Kidney epithelial cell (primary cell): ENCODE measurements around the gene SLC41A1. TPM values are rescaled to one million over a fixed set of nuclear protein-coding genes. Genes with fewer than 3 reads are reported as not detected.

Source experiments
- DNase-seq: peaks from one replicate; pipeline ENCODE4 v3.0.0-alpha.2; 2010; ENCODE audit warnings: low read depth
- H3K27me3 ChIP-seq: 2 replicates; pipeline ENCODE4 v1.6.0; 2011; ENCODE audit warnings: low read length; ENCODE audit not compliant: control insufficient read depth, insufficient read depth
- H3K36me3 ChIP-seq: 2 replicates; pipeline ENCODE4 v1.5.1; 2011; ENCODE audit warnings: low read length; ENCODE audit not compliant: control insufficient read depth, insufficient read depth
- H3K4me3 ChIP-seq: 2 replicates; pipeline ENCODE4 v1.5.1; 2011; ENCODE audit warnings: low read depth, mild to moderate bottlenecking, control low read depth, low read length
- total RNA-seq: library from RNA; depleted of rRNA; stranded (reverse); fragments of >200 nt; gene quantifications from 2 replicates; pipeline ENCODE4 v1.2.3, GENCODE V29; 2015
- TF ChIP-seq, protein P1 (sequence below): IDR thresholded peaks from 2 replicates; pipeline ENCODE4 v1.5.1; 2011; ENCODE audit warnings: mild to moderate bottlenecking, moderate library complexity, low read length, control low read depth, inconsistent platforms; ENCODE audit not compliant: insufficient read depth, poor library complexity, severe bottlenecking

SLC41A1 gene
- total RNA-seq, 1 donor from 2014 or later: 20.9 TPM

DNA sequence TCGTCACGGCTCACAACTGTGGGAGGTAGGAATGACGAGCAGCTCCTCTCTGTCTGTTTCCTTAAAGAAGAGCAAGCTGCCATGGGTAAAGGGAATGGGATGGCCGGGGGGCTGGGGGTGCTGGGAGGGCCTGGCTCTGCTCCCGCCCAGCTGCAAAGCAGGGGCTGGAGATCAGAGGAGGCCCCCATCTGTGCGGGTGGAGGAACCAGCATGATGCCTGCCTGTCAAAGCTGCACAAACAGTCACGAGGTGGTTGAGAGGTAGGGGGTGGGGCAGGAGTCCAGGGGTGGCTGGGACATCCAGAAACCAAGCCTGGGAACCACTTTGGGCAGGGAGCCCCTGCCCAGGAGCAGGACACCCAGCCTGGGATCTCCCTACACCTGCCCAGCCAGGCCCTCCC lies 12.6 kb downstream of the SLC41A1 start:
- Histone ChIP-seq H3K4me3 (no peak overlapping the region), H3K27me3 (no peaks in the 10 kb centered on the region), H3K36me3 (no peaks in the 10 kb centered on the region)
- TF ChIP-seq, protein P1, sequence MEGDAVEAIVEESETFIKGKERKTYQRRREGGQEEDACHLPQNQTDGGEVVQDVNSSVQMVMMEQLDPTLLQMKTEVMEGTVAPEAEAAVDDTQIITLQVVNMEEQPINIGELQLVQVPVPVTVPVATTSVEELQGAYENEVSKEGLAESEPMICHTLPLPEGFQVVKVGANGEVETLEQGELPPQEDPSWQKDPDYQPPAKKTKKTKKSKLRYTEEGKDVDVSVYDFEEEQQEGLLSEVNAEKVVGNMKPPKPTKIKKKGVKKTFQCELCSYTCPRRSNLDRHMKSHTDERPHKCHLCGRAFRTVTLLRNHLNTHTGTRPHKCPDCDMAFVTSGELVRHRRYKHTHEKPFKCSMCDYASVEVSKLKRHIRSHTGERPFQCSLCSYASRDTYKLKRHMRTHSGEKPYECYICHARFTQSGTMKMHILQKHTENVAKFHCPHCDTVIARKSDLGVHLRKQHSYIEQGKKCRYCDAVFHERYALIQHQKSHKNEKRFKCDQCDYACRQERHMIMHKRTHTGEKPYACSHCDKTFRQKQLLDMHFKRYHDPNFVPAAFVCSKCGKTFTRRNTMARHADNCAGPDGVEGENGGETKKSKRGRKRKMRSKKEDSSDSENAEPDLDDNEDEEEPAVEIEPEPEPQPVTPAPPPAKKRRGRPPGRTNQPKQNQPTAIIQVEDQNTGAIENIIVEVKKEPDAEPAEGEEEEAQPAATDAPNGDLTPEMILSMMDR: no peak
- no peak for DNase-seq

DNA sequence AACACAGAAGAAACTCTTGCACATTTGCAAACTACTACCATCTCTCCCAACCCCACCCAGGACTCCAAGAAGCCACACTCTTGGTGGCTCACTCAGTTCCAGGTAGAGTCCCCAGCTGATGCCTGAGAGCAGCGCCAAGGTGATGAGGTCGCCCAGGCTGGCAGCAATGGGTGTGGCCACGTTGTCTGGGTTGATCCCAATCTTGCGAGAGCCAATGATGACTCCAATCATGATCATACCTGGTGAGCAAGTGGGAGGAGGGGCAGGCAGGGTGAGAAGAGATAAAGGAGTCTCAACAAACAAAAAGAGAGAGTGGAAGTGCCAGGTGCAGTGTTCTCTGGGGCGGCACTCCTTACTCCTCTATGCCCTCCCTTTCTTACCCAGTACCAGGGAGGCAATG lies 14.4 kb downstream of the SLC41A1 start:
- H3K27me3 ChIP-seq: no peaks in the 10 kb centered on the region
- no peak overlapping the region for H3K4me3 ChIP-seq
- no peaks in the 10 kb centered on the region for H3K36me3 ChIP-seq
- DNase-seq: no peak
- TF ChIP-seq, protein P1: no peak

DNA sequence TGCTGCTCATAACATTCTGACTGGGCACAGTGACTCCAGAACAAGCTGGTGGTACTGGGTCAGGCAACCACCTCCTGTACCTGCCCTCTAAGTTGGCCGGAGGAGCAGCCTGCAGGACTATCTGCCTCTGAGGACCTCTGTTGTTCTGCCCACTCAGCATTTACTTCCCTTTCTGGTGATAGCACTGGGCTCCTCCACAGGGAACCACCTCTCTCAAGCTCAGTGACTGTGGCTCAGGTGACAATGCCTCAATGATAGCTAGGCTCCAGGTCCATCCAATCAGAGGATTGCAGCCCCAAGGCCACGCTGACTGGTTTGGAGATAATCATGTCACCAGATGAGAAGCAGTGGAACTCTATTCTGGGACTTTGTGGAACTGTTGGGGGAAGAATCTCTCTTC lies 15.8 kb downstream of the SLC41A1 start:
- Histone ChIP-seq H3K27me3 (no peaks in the 10 kb centered on the region), H3K4me3 (no peak overlapping the region), H3K36me3 (no peaks in the 10 kb centered on the region)
- TF ChIP-seq, protein P1: no peak
- DNase-seq: no peak

DNA sequence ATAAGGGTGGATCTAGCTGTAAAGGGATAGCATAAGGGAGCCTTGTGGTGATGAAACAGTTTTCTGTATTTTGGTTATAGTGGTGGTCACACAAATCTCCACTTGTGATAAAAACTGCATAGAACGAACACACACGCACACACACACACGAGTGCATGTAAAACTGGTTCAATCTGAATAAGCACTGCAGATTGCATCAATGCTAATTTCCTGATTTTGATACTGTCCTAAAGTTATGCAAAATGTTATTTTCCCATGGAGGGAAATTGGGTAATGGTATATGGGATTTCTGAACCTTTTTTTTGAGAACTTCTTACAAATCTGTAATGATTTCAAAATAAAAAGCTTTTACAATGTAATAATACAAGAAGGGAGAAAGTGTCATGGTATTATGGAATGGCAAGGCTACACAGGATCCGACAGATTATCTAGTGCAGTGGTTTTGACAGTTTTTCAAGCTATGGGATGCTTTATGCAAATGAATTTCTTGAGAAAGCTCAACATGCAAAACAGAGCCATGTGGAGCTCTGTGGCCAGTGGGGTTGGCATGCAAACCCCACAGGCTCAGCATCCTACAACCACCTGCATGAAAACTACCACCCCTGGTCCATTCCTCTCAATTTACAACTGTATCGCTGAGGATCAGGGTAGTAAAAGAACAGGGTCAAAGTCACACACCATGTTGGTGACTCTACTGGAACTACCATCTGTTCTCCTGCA lies 18.8 kb downstream of the SLC41A1 start:
- TF ChIP-seq, protein P1: no peak
- Histone ChIP-seq H3K36me3 (no peaks in the 10 kb centered on the region), H3K27me3 (no peaks in the 10 kb centered on the region), H3K4me3 (no peak overlapping the region)
- no peak for DNase-seq

DNA sequence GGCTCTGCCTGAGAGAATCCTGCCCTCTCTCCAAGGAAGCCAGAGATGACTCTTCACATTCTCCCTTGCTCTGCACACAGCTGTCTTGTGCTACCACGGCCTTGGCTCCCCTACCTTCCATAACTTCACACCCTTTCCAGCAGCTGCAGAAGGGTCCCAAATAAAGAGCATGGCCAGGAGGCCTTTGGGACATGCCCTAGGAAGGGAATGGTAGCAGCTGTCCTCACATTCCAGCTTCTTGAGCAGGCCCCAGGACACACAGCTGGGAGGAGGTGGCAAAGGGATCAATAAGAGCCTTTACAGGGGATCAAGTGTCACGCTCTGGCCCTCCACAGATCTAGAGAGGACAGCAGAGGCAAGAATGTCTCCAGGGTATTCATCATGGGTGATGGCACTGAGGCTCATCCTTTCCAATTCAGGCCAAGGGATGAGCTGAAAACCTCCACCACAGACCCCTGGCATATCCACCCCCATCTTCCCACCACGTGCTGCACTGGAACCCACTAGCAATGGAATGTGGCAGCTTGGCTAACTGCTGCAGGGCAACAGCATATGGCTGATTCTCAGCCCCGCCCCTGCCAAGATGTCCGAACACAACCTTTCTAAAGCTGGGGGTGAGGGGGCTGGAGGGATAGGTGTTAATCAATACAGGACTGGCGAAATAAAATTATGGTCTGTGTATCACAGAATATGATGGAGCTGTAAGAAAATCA lies 19.9 kb downstream of the SLC41A1 start:
- DNase-seq: no peak
- TF ChIP-seq, protein P1: no peak
- H3K27me3 ChIP-seq: no peaks in the 10 kb centered on the region
- no peaks in the 10 kb centered on the region for H3K36me3 ChIP-seq
- no peak overlapping the region for H3K4me3 ChIP-seq

DNA sequence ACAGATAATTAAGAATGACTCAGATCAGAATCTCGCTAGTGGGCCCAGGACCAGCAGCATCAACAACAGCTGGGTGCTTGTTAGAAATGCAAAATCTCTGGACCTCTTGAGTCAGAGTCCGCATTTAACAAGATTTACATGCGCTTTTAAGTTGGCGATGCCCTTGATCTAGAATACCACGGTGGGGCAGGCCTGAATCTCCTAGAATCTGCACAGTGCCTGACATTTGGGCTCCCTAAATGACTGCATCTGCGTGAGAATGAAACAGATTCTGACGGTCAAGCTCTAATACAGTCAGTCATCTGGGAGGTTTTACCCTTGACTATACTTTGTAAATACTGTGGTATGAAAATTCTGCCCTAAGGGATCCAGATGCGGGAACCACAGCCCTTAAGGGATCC lies 20.5 kb downstream of the SLC41A1 start:
- no peaks in the 10 kb centered on the region for H3K36me3 ChIP-seq

More for the DNA sequence above, 20.5 kb downstream of the SLC41A1 start:
- no peaks in the 10 kb centered on the region for H3K27me3 ChIP-seq
- TF ChIP-seq, protein P1: no peak
- H3K4me3 ChIP-seq: no peak overlapping the region
- DNase-seq: no peak
